HG02884 (cell line): ENCODE measurements around the gene ADPRH.
"Not testable (repeated sequence)": the region's sequence is repeated elsewhere in the genome, so short reads cannot be mapped to it uniquely, and the experiment has no call there.

Experiments
- ATAC-seq: cut with Tn5 transposase; IDR thresholded peaks from one replicate; pipeline ENCODE4 v1.9.1; 2021; ENCODE audit warnings: mild to moderate bottlenecking, moderate library complexity; ENCODE audit not compliant: unreplicated experiment

The ADPRH gene

DNA sequence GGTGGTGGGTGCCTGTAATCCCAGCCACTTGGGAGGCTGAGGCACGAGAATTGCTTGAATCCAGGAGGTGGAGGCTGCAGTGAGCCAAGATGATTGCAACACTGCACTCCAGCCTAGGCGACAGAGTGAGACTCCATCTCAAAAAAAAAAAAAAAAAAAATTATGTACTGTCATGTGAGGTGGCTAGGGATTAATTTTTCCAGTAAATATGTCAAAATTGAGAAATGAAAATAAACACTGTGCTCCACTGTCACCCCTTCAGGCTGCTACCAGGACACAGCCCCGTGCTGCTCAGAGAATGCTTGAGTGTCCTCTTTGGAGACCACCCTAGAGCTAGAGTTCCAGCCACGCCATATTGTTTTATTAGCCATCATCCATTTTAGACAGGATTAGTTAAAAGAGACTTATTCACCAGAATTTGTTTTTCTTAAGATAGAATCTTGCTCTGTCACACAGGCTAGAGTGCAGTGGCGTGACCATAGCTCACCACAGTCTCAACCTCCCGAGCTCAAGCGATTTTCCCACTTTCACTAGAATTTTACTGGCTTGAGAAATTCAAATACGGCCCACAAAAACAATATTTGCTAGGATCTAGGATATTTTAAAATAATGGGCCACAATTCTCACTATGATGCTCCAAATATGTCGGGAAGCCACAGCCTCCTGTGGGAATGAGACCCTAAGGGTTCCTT is 20.5 kb upstream of the ADPRH start:
- no peak for ATAC-seq

DNA sequence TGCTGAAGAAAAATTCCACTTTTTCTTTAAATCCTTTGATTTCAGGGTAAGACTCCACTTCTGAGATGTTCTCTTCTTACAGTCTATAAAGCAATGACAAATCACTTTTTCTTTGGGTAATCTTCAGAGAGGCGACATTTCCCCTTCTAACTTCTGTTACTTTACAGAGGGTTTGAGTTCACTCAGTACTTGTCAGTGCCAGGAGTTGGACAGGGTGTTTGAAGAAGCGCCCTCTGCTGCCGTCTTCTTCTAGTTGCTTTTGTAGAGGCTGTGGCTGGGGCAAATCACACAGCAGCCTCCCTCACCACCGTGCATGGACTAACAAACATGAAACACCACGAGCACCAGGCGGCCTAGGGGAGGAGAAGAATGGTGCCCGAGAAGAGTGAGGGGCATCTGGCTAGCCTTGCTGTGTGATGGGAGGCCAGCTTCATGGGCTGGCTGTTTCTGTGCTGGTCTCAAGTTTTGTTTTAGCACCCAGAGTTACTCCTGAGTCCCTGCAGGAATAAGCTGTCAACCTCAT is 19.8 kb upstream of the ADPRH start, which contains the start of gene CD80:
Gene CD80 (minus strand): TSS at position 174 of the 523 bp plus-strand sequence. CDS start 1,886 bp downstream, outside the sequence.
- peak; percentile 59 for ATAC-seq

DNA sequence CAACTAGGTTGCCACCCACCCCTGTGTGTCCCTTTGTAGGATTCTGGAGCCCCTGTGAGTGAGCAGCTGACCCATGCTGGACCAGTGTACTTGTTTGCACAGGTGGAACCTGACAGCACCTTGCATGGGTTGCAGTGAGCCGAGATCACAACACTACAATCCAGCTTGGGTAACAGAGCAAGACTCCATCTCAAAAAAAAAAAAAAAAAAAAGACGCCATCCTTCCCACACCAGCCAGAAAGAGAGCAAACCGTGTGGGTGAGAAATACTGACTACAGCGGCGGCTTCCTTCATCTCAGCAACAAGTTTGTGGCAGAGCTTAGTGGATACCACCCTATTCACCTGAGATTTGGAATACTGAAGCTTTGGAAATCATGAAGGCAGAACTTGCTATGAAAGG is 19.1 kb upstream of the ADPRH start:
- ATAC-seq: no peak

GRCh38 chr3:119562307-119562961 is 16.9 kb upstream of the ADPRH start:
- ATAC-seq: peak; percentile 63

DNA sequence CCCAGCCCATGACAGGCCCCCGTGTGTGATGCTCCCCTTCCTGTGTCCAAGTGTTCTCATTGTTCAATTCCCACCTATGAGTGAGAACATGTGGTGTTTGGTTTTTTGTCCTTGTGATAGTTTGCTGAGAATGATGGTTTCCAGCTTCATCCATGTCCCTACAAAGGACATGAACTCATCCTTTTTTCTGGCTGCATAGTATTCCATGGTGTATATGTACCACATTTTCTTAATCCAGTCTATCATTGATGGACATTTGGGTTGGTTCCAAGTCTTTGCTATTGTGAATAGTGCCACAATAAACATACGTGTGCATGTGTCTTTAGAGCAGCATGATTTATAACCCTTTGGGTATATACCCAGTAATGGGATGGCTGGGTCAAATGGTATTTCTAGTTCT is 16.0 kb upstream of the ADPRH start:
- ATAC-seq: not testable (repeated sequence)

DNA sequence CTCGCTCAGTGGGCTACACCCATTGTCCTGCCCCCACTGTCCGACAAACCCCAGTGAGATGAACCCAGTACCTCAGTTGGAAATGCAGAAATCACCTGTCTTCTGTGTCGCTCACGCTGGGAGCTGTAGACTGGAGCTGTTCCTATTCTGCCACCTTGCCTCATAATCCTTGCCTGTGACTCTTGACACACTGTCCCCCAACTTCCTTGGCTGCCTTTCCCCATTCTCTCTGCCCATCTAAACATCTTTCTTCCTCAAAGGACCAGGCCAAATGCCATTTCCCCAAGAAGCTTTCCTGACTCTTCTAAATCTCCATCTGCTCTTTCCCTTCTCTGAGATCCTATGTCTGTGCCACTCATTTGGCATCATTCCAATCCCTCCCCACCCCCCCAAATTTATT is 10.1 kb upstream of the ADPRH start:
- no peak for ATAC-seq

GRCh38 chr3:119570229-119570628 is 9.1 kb upstream of the ADPRH start:
- ATAC-seq: peak; percentile 54

DNA sequence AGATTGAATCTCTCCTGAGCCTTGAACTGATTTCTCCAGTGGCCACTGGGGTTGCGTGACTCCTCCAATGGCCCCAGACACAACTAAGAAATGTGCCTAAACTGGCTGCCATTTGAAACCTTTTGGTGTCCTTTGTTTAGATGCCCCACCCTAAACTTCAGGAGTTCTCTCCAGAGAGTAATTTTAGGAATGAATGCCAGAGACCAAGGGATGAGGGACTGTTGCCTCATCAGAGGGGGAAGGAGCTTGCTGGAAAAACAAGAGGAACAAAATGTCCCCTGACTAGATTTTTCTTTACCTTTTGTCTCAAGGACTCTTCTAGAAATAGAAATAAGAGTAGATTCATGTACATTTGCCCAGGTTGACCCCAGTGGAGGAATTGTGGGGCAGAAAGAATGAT is 8.1 kb upstream of the ADPRH start:
- no peak for ATAC-seq

DNA sequence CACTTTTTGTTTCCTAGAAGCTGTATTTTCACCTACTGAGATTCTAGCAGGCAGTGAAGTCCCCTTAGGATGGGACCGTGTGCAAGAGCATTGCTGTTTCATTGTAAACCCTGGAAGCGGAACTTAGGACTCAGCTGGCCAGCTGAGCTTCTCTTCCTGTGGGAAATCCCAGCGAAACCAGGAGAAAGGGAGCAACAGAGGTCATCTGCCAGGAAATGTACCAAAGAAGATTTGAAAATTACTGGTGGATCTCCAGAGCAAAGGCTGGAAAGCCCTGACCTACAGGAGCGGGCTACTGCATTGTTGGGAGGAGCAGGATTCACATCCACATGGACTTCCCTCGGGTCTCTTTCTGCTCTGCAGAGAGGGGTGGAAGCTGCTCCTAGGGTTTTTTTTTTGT is 7.6 kb upstream of the ADPRH start:
- no peak for ATAC-seq

DNA sequence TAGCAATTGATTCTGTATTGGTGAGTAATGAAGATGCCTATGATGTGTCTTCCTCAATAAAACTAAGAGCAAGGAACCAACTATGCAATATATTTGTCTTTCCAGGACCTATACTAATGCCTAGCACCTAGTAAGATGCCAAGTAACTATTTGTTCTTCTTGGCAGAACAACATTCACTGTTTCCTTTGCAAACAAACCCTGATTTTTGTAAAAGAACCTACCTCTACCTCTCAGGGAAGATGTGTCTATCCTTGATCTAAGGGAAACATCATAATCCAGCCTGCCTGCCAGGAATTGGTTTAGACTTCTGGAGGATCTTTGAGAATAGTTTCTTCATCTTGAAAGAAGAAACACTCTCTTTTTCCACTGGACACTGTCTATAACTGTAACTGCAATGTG is 3.8 kb upstream of the ADPRH start:
- no peak for ATAC-seq

GRCh38 chr3:119580067-119580760 is 922 bp downstream of the ADPRH start:
- ATAC-seq: peak; percentile 53

DNA sequence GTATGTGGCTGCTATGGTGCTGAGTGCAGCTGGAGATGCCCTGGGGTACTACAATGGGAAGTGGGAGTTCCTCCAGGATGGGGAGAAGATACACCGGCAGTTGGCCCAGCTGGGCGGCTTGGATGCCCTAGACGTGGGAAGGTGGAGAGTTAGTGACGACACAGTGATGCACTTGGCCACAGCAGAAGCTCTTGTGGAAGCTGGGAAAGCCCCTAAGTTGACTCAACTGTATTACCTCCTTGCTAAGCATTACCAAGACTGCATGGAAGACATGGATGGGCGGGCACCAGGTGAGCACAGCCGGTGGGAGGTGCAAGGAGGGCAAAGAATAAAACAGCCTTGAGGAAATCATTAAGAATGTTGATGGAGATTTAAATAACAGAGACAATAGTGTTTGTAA is 2.9 kb downstream of the ADPRH start:
- ATAC-seq: no peak

- ATAC-seq: no peak
Observed at GRCh38 chr3:119585208-119585607, 5.9 kb downstream of the ADPRH start.

DNA sequence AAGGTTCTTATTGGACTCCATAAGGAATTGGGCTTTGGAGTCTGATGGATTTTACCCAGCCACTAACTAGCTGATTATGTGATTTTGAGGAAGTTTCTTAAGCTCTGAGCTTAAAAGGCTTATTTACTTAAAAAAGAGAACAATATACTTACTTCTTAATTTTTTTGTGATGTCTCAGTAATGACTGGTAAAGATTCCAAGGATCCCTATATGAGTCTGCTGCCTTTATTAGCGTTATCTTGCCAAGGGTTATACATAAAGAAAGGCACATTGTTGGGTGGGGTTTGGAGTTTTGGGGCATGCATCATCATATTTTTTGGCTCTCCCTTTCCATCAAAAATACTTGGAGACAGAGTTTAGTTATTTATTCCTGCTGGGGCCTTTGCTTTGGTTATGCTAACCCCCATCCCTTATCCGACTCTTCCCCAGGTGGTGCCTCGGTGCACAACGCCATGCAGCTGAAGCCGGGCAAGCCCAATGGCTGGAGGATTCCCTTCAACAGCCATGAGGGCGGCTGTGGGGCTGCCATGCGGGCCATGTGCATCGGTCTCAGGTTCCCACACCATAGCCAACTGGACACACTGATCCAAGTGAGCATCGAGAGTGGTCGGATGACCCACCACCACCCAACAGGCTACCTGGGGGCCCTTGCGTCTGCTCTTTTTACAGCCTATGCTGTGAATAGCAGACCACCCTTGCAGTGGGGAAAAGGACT is 6.7 kb downstream of the ADPRH start:
- ATAC-seq: no peak

DNA sequence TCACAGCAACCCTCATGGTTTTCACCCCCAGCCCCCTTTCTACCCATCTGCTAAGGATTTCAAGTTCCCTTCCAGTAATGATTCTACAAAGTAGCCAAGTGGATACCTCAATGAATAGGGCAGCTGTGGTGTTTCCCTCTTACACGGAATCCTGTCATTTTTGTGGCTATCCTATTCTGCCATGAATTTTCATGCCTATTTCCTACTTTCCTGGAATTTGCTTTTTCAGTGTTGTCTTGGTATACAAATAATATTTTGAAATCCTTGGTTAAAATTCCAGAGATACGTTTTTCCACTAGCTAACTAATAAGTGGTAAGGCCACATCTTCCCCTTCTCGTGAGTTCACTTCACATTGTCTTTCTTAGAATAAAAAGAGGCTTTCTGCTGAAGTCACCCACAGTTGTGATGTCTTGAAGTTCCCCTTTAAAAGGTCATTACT is 7.5 kb downstream of the ADPRH start:
- ATAC-seq: no peak

DNA sequence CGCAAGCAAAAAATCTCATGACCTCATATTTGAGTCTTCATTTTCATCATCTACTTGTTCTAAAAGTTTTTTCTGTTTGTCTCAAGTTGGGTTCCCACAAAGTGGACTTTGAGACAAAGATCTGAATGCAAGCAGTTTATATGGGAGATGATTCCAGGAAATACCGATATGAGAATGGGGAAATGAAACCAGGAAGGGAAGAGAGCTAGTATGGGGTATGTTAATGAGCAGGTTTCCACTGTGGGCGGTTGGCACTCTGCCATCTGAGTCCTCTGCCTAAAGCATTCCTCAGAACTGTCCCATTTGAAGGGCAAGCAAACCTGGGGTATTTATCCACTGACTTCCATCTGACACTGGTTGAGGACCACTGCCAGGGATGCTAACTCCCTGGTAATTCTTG is 8.8 kb downstream of the ADPRH start:
- peak; percentile 50 for ATAC-seq

- ATAC-seq: no peak
Observed at GRCh38 chr3:119589102-119589773, 9.9 kb downstream of the ADPRH start.

DNA sequence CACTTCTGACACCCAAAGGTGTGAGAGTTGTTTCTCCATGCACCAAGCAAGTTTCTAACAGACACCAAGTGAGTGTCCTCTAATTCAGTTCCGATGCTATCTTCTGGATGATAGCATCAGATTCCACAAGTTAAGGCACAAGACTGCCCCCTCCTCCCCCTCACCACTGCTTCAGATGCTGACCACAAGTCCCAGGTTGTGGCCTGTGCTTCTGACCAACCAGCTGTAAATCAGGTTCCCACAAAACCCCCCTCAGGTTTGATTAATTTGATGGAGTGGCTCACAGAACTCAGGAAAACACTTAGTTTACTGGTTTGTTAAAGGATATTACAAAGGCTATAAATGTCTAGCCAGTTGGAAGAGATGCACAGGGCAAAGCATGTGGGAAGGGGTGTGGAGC is 11.4 kb downstream of the ADPRH start:
- no peak for ATAC-seq

GRCh38 chr3:119592861-119593260 is 13.6 kb downstream of the ADPRH start:
- no peak for ATAC-seq

- ATAC-seq: no peak
Observed at GRCh38 chr3:119594066-119594465, 14.8 kb downstream of the ADPRH start.

GRCh38 chr3:119594929-119595328 is 15.6 kb downstream of the ADPRH start:
- ATAC-seq: not testable (repeated sequence)
